ENCODE measurements around the gene MGLL.

- TF ChIP-seq CTCF (IDR thresholded peaks at IDR 0.05) (no peak), EP300 (IDR thresholded peaks at IDR 0.05) (no peak), POLR2A (IDR thresholded peaks at IDR 0.05) (no peak)
Observed at GRCh38 chr3:127668906-127669305, 153.4 kb downstream of the MGLL start.
